ENCODE data around the gene TRIO. TPM values are rescaled to one million over a fixed set of nuclear protein-coding genes. Genes with fewer than 3 reads are reported as not detected.
A peak's percentile ranks its signal among the peaks of the same experiment; 100 is the strongest.

The TRIO gene
- polyA plus RNA-seq, 3 donors, result 1.7 to 45.8 (median 2.1) TPM

DNA sequence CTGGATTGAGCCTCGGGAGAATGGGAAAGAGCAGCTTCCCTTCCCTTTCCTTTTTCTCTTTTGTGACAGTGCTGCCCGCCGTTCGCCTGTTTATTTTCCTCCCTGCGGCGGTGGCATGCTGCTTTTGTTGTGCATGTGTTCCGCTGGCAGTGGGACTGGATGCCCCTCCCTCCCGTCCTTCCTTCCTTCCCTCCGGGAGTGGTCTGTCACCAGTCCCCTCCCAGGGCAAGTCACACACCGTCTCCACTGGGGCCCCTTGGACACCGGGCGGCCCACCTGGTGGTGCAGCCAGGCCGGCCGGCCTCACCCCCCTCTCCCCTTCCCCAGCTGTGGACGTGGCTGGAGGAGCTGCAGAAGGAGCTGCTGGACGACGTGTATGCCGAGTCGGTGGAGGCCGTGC is 214.7 kb downstream of the TRIO start:
- Histone ChIP-seq H2AFZ (ENCODE audit: insufficient read depth, low read depth, low read length, poor library complexity, severe bottlenecking) (no peak overlapping the region), H3K4me2 (replicated peaks; ENCODE audit: extremely low read depth, low read length, poor library complexity, severe bottlenecking) (peak overlapping the region; percentile 1), H3K4me3 (replicated peaks in 1 of 3; ENCODE audit: low read depth in 2 of 3, low read length in 3 of 3) (no peak overlapping the region), H3K27me3 (ENCODE audit: control insufficient read depth in 2 of 2, insufficient read depth in 2 of 2, low read length in 2 of 2) (no peaks in the 10 kb centered on the region), H4K20me1 (ENCODE audit: insufficient read depth, low read length) (no peaks in the 10 kb centered on the region), H3K27ac (ENCODE audit: low read depth in 1 of 2, low read length in 2 of 2) (no peak overlapping the region), H3K36me3 (replicated peaks in 1 of 2; ENCODE audit: control insufficient read depth in 1 of 2, insufficient read depth in 2 of 2, low read length in 2 of 2) (peaks cover 28 to 43% of the 10 kb centered on the region in 2 donors), H3K79me2 (ENCODE audit: insufficient read depth, low read length) (peaks cover 10% of the 10 kb centered on the region), H3K9me3 (replicated peaks in 1 of 2; ENCODE audit: control insufficient read depth in 1 of 2, insufficient read depth in 1 of 2, low read length in 2 of 2) (no peaks in the 10 kb centered on the region), H3K4me1 (ENCODE audit: control insufficient read depth in 1 of 2, insufficient read depth in 2 of 2, low read length in 2 of 2) (peaks cover 31 to 35% of the 10 kb centered on the region in 2 donors), H3K9ac (ENCODE audit: insufficient read depth, low read length, poor library complexity, severe bottlenecking) (peak overlapping the region; percentile 4)
- WGBS (ENCODE audit: insufficient coverage), result 88% methylated on average over 16 of the region's 20 CpGs
- Mint-ChIP-seq H3K9me3 (no peaks in the 10 kb centered on the region), H3K4me3 (no peak overlapping the region), H3K4me1 (peaks cover 40% of the 10 kb centered on the region), H3K27ac (peak overlapping the region in 1 of 7 donors; percentile 42), H3K36me3 (peaks cover 44 to 57% of the 10 kb centered on the region in 2 donors), H3K27me3 (ENCODE audit: low read depth in 3 of 3) (peaks cover 0 to 1% (median 0%) of the 10 kb centered on the region in 3 donors)
- intact Hi-C loops (cut with micrococcal nuclease), result loop anchor here in 1 of 2 donors (10.0 kb wide), 1 partner anchor 657 kb away; no protein-coding TSS in a partner anchor
- TF ChIP-seq, protein P1, sequence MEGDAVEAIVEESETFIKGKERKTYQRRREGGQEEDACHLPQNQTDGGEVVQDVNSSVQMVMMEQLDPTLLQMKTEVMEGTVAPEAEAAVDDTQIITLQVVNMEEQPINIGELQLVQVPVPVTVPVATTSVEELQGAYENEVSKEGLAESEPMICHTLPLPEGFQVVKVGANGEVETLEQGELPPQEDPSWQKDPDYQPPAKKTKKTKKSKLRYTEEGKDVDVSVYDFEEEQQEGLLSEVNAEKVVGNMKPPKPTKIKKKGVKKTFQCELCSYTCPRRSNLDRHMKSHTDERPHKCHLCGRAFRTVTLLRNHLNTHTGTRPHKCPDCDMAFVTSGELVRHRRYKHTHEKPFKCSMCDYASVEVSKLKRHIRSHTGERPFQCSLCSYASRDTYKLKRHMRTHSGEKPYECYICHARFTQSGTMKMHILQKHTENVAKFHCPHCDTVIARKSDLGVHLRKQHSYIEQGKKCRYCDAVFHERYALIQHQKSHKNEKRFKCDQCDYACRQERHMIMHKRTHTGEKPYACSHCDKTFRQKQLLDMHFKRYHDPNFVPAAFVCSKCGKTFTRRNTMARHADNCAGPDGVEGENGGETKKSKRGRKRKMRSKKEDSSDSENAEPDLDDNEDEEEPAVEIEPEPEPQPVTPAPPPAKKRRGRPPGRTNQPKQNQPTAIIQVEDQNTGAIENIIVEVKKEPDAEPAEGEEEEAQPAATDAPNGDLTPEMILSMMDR (IDR thresholded peaks at IDR 0.05), result no peak
- no peak for DNase-seq

DNA sequence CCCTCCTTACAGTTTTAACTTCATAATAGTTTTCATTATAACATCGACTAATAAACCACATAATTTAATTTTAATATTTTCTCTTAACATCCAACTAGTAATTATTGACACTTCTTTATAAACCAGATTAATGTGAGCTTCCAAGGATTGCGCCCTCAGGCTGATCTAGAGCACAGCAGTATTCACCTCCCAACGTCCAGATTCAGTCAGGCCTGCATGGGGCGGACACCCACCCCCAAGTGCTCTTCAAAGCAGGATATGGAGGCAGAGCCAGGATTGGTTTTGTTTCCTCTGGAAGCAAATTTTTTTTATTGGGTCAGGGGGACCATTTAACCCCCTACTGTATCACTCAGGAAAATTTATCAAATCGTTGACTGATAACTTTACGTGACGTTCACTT is 215.4 kb downstream of the TRIO start:
- Histone ChIP-seq H3K4me3 (replicated peaks in 1 of 3; ENCODE audit: low read depth in 2 of 3, low read length in 3 of 3) (no peak overlapping the region), H3K4me1 (ENCODE audit: control insufficient read depth in 1 of 2, insufficient read depth in 2 of 2, low read length in 2 of 2) (peaks cover 36 to 39% of the 10 kb centered on the region in 2 donors), H3K36me3 (replicated peaks in 1 of 2; ENCODE audit: control insufficient read depth in 1 of 2, insufficient read depth in 2 of 2, low read length in 2 of 2) (peaks cover 28 to 44% of the 10 kb centered on the region in 2 donors), H3K9me3 (replicated peaks in 1 of 2; ENCODE audit: control insufficient read depth in 1 of 2, insufficient read depth in 1 of 2, low read length in 2 of 2) (no peaks in the 10 kb centered on the region), H4K20me1 (ENCODE audit: insufficient read depth, low read length) (no peaks in the 10 kb centered on the region), H3K27me3 (ENCODE audit: control insufficient read depth in 2 of 2, insufficient read depth in 2 of 2, low read length in 2 of 2) (no peaks in the 10 kb centered on the region), H3K9ac (ENCODE audit: insufficient read depth, low read length, poor library complexity, severe bottlenecking) (no peak overlapping the region), H3K27ac (ENCODE audit: low read depth in 1 of 2, low read length in 2 of 2) (no peak overlapping the region), H3K79me2 (ENCODE audit: insufficient read depth, low read length) (peaks cover 10% of the 10 kb centered on the region), H3K4me2 (replicated peaks; ENCODE audit: extremely low read depth, low read length, poor library complexity, severe bottlenecking) (no peak overlapping the region), H2AFZ (ENCODE audit: insufficient read depth, low read depth, low read length, poor library complexity, severe bottlenecking) (no peak overlapping the region)
- TF ChIP-seq, protein P1 (IDR thresholded peaks at IDR 0.05), result no peak
- WGBS (ENCODE audit: insufficient coverage), result 93% methylated on average over 2 of the region's 7 CpGs
- peaks cover 0 to 1% (median 0%) of the 10 kb centered on the region in 3 donors for H3K27me3 Mint-ChIP-seq (ENCODE audit: low read depth in 3 of 3)
- peaks cover 46 to 59% of the 10 kb centered on the region in 2 donors for H3K36me3 Mint-ChIP-seq
- no peaks in the 10 kb centered on the region for H3K9me3 Mint-ChIP-seq
- intact Hi-C loops (cut with micrococcal nuclease), result loop anchor here in 1 of 2 donors (10.0 kb wide), 1 partner anchor 656 kb away; no protein-coding TSS in a partner anchor
- peaks cover 44% of the 10 kb centered on the region for H3K4me1 Mint-ChIP-seq
- no peak overlapping the region for H3K27ac Mint-ChIP-seq
- DNase-seq, result no peak
- H3K4me3 Mint-ChIP-seq, result no peak overlapping the region

All from CD14-positive monocyte (primary cell).